Tibial nerve (tissue), 4 donors: Measurements from ENCODE around the gene BAG5. TPM values are rescaled to one million over a fixed set of nuclear protein-coding genes. Genes with fewer than 3 reads are reported as not detected.

Source experiments
- DNase-seq, 2 donors: peaks; one replicate each; pipeline ENCODE4 v3.0.0-alpha.2; 2019; ENCODE audit warnings: low spot score in 2 of 2
- H3K27ac ChIP-seq, 4 donors: fragments of 200-600 bp; sonication (generic) in 3 of 4; one replicate each; pipeline ENCODE4 v1.5.1; 2017 to 2019; ENCODE audit warnings: mild to moderate bottlenecking in 1 of 4
- H3K27me3 ChIP-seq, 2 donors: fragments of 200-600 bp; sonication (generic) in 1 of 2; one replicate each; pipeline versions ENCODE4 v1.5.1 to v1.6.0; 2017 to 2019
- H3K36me3 ChIP-seq, 3 donors: fragments of 200-600 bp; sonication (generic); one replicate each; pipeline ENCODE4 v1.5.1; 2018 to 2019
- H3K4me1 ChIP-seq, 4 donors: fragments of 200-600 bp; sonication (generic) in 3 of 4; one replicate each; pipeline ENCODE4 v1.5.1; 2017 to 2019
- H3K4me3 ChIP-seq, 4 donors: fragments of 200-600 bp; sonication (generic) in 3 of 4; one replicate each; pipeline ENCODE4 v1.5.1; 2017 to 2019; ENCODE audit warnings: mild to moderate bottlenecking in 1 of 4, moderate library complexity in 1 of 4
- H3K9me3 ChIP-seq, 4 donors: fragments of 200-600 bp; sonication (generic) in 3 of 4; one replicate each; pipeline ENCODE4 v1.5.1; 2017 to 2019
- EP300 ChIP-seq, 2 donors: sonication (generic); formaldehyde crosslinking; IDR thresholded peaks; one replicate each; pipeline ENCODE4 v1.6.1; 2017; ENCODE audit warnings: antibody characterized with exemption in 2 of 2, mild to moderate bottlenecking in 1 of 2
- POLR2A ChIP-seq, 2 donors: fragments of 450-650 bp; IDR thresholded peaks; one replicate each; pipeline ENCODE4 v1.6.1; 2017; ENCODE audit warnings: antibody characterized with exemption in 2 of 2, mild to moderate bottlenecking in 2 of 2, moderate library complexity in 2 of 2
- WGBS, 2 donors: methylation state at CpG; one replicate each; pipeline ENCODE4 v1.1.5; 2018; 5-methylcytosine and 5-hydroxymethylcytosine counted together
- total RNA-seq, 4 donors: library from RNA; depleted of rRNA; stranded (reverse); fragments of >200 nt; gene quantifications; one replicate each; pipeline ENCODE4 v1.1.0, GENCODE V29; 2016
- TF ChIP-seq, protein P1 (sequence below), 5 experiments: fragments of 200-600 bp in 3 of 5; fragments of 450-650 bp in 2 of 5; sonication (generic) in 3 of 5; IDR thresholded peaks; one replicate each; pipeline ENCODE4 v1.5.1; 2016 to 2019; ENCODE audit warnings: antibody characterized with exemption in 5 of 5, mild to moderate bottlenecking in 3 of 5, moderate library complexity in 2 of 5

The BAG5 gene
- total RNA-seq, 4 donors from 2014 or later = 26.1 to 36.5 (median 31.7) TPM

DNA sequence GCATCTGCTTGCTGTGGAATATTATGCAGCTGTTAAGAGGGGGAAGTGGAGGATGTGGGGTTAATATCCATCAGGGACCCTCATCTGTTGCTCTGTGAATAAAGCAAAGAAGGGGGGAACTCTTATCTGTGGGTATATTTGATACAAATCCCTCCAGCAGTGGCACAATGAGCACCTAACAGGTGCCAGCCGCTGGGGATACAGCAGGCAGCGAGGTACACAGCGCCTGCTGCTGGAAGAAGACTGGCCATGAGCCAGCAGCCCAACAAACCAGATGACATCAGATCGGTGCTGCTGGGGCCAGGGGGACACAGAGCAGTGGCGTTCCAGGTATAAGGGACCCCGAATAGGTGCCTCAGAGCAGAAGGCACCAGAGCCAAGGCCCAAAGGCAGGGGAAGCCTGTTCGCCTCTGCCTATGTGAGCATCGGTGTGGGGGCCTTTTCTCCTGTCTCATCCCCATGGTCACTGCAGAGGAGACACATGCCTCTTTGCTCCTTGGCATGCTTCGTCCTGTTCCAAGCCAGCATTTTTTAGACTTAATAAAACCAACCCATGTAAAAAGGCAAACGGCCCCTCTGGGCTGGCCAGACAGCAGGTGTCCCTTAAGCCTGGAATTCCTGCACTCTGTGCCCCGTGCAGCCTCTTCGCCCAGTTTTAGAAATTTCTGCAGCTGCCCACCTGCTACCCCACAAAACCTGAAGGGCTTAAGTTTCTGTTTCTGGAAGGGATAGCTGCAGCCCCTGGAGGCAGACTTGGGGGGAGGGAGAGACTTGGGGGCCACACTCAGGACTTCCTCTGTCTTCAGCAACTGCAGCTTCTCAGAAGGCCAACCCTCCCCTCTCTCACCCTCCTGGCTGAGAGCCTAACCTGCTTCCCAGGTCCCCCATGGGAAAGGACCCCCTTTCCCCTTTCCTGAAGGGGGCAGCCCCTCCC lies 38.2 kb downstream of the BAG5 start:
- Histone ChIP-seq H3K4me3 (no peak overlapping the region), H3K9me3 (no peaks in the 10 kb centered on the region), H3K27me3 (no peaks in the 10 kb centered on the region), H3K36me3 (no peaks in the 10 kb centered on the region), H3K27ac (peak overlapping the region in 2 of 4 donors; percentile 26 to 63), H3K4me1 (peaks cover 0 to 72% (median 45%) of the 10 kb centered on the region in 4 donors)
- TF ChIP-seq POLR2A (IDR thresholded peaks at IDR 0.05) (no peak), EP300 (IDR thresholded peaks at IDR 0.05) (no peak)
- TF ChIP-seq, protein P1, sequence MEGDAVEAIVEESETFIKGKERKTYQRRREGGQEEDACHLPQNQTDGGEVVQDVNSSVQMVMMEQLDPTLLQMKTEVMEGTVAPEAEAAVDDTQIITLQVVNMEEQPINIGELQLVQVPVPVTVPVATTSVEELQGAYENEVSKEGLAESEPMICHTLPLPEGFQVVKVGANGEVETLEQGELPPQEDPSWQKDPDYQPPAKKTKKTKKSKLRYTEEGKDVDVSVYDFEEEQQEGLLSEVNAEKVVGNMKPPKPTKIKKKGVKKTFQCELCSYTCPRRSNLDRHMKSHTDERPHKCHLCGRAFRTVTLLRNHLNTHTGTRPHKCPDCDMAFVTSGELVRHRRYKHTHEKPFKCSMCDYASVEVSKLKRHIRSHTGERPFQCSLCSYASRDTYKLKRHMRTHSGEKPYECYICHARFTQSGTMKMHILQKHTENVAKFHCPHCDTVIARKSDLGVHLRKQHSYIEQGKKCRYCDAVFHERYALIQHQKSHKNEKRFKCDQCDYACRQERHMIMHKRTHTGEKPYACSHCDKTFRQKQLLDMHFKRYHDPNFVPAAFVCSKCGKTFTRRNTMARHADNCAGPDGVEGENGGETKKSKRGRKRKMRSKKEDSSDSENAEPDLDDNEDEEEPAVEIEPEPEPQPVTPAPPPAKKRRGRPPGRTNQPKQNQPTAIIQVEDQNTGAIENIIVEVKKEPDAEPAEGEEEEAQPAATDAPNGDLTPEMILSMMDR (IDR thresholded peaks at IDR 0.05) = no peak
- DNase-seq = no peak
- 78 to 79% methylated on average over 12 of the region's 12 CpGs for WGBS, 2 donors

DNA sequence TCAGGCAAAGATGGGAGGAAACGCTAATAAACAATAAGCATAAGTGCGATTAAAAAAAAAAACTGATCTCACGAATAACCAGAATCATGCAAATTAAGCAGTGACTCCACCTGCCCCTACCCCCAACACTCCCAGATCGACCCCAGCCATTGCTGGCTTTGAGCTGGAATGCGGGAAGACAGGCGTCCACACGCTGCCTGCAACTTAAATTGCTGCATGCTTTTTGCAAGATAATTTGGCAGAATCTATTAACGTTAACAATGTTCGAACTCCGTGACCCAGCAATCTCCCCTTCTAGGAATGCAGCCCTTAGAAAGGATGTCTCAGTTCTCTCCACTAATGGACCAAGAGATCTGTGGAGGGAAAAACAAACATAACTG lies 38.9 kb downstream of the BAG5 start:
- TF ChIP-seq EP300 (IDR thresholded peaks at IDR 0.05) (no peak), POLR2A (IDR thresholded peaks at IDR 0.05) (no peak)
- TF ChIP-seq, protein P1 (IDR thresholded peaks at IDR 0.05) = no peak
- DNase-seq = no peak
- Histone ChIP-seq H3K27me3 (no peaks in the 10 kb centered on the region), H3K27ac (peak overlapping the region in 2 of 4 donors; percentile 63 to 90), H3K9me3 (no peaks in the 10 kb centered on the region), H3K4me1 (peaks cover 0 to 77% (median 48%) of the 10 kb centered on the region in 4 donors), H3K4me3 (no peak overlapping the region), H3K36me3 (no peaks in the 10 kb centered on the region)
- 56 to 60% methylated on average over 10 of the region's 10 CpGs for WGBS, 2 donors

DNA sequence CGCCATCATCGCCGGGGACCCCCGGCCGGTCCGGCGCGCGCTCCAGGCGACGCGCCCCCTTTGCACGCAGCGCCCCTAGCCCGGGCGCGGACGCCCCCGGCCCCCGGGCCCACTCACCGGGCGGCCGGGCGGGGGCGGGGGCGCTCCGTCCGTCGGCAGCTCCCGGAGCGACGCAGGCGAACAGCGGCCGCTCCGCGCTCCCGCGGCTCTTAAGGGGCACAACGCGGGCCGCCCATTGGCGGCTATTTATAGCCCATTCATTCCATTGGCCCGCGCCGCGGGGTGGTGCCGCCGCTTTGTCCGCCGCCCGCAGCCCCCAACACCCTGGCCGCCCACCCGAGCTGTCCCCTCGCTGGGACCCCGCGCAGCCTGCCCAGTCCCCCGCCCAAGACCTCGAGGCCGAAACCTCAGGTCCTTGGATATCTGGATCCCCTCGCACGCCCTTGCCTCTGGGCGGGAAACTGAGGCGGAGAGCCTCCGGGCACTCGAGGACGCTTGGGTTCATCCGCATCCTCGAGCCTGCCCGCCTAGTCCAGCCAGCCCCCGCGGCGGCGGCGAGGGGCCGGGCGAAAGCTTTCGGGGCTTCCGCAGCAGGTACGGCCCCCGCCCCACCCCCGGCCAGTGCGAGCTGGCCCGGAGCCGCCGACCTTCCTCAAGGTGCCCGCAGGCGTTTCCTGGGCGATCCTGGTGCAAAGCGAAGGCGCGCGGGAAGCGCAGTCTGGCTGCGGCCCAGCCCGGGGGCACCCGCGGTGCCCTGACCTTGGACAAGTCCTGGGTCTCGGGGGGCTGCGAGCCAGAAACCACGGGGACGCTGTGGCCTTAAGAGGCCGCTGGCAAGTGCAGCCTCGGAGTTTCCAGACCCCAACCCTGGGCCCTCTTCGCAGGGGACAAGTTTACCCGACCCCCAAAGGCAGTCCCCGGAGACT lies 39.5 kb downstream of the BAG5 start, which contains the start of gene CKB:
Gene CKB, minus strand, starts transcription at position 182 of the 926 bp plus-strand sequence. CDS start 337 bp downstream, outside the sequence.
- H3K36me3 ChIP-seq = no peaks in the 10 kb centered on the region
- DNase-seq = no peak
- WGBS, 2 donors = 4 to 22% methylated on average over 21 to 78 of the region's 107 CpGs
- peak within 1 kb of the TSS; percentile 39 to 75 (median 64) for H3K4me3 ChIP-seq
- peaks cover 0 to 77% (median 48%) of the 10 kb centered on the region in 4 donors for H3K4me1 ChIP-seq
- TF ChIP-seq EP300 (IDR thresholded peaks at IDR 0.05) (peak in 1 of 2 donors; percentile 67), POLR2A (IDR thresholded peaks at IDR 0.05) (peak; percentile 51 to 81)
- TF ChIP-seq, protein P1 (IDR thresholded peaks at IDR 0.05) = no peak
- peak within 1 kb of the TSS; percentile 71 to 90 (median 84) for H3K27ac ChIP-seq
- no peaks in the 10 kb centered on the region for H3K27me3 ChIP-seq
- H3K9me3 ChIP-seq = no peaks in the 10 kb centered on the region

DNA sequence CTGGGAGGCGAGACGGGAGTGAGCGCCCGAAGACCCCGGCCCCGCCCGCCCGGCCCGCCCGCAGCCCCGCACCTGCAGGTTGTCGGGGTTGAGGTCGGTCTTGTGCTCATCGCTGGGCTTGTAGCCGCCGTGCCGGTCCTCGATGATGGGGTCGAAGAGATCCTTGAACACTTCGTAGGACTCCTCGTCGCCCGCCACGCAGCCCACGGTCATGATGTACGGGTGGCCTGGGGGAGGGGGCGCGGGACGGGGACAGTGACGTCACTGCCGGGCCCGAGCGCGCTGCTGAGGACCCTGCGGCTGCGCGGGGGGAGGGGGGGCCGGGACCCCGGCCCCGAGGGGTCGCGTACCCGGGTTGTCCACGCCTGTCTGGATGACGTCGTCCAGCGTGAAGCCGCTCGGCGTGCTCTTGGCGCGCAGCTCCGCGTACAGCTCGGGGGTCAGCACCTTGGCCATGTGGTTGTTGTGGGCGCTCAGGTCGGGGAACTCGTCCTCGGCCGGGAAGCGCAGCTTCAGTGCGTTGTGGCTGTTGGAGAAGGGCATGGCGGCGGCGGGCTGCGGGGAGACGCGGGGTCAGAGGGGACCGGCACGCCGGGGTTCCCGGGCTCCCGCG lies 40.4 kb downstream of the BAG5 start:
- 1 to 2% methylated on average over 9 to 29 of the region's 74 CpGs for WGBS, 2 donors
- TF ChIP-seq POLR2A (IDR thresholded peaks at IDR 0.05) (no peak), EP300 (IDR thresholded peaks at IDR 0.05) (no peak)
- TF ChIP-seq, protein P1 (IDR thresholded peaks at IDR 0.05) = no peak
- Histone ChIP-seq H3K27ac (peak overlapping the region; percentile 71 to 90 (median 84)), H3K4me1 (peaks cover 0 to 76% (median 43%) of the 10 kb centered on the region in 4 donors), H3K4me3 (peak overlapping the region; percentile 39 to 75 (median 64)), H3K27me3 (no peaks in the 10 kb centered on the region), H3K9me3 (no peaks in the 10 kb centered on the region), H3K36me3 (no peaks in the 10 kb centered on the region)
- DNase-seq = no peak
